Stimulated activated CD8-positive, alpha-beta memory T cell treated with anti-CD3 and anti-CD28 coated beads, Interleukin-15, amount 100 ng/mL, for 48 hours (primary cell): ENCODE measurements around the gene TMEM126B.
"Not testable (repeated sequence)": the region's sequence is repeated elsewhere in the genome, so short reads cannot be mapped to it uniquely, and the experiment has no call there.

Experiments
- DNase-seq, 2 donors: peaks; one replicate each; pipeline ENCODE4 v3.0.0-alpha.2; 2020; ENCODE audit warnings: low read depth in 2 of 2

The TMEM126B gene

DNA sequence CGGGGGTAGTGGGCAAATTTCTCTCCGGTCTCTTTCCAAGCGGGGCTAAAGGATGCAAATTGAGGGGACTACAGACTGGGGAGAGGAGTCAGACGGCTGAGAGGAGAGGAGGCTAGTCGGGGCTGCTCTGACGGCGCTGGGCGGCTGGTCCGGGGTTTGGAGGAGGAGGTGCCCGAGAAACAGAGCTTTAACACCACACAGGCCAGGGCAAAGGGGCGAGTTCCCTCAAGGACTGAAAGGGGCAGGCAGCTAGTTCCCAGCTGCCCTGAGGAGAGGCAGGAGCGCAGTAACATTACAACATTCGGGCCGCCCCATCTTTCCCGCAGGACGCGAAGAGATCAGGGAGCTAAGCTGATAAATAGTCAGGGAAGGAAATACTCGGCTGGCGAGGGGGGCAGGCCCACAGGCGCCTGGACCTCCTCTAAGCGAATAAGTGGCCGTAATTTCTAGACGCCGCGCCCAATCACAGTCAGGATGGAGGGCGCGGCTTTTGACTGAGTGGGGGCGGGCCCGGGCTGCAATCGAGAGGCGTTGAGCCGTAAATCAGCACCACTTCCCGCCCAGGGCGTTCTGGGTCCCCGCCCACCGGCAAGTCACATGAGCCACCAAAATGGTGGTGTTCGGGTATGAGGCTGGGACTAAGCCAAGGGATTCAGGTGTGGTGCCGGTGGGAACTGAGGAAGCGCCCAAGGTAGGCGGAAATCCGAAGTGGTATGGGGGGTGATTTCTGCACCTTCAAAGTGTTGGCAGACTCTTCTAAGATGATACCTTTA, at the start of gene TMEM126B:
Gene TMEM126B (plus strand): TSS at position 596 of the 773 bp plus-strand sequence. CDS start 15 bp downstream, at position 611.
- peak; percentile 95 for DNase-seq

DNA sequence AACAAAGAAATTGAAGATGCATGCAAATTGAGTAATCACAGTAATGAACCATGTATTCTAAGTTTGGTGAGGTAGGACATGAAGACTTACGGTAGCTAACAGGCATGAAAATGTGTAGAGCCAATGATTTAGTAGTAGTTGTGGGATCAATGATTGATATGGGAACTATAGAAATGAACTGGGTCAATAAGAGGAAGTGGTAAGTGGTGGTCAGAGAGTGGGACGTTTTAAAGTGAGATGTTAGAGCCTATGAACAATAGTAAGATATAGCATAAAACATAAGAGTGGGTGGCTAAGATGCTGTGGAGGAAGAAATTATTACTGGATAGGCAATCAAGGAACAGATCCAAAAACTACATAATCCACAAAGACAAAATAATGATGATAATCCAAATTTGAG, 46.3 kb upstream of the TMEM126B start:
- DNase-seq, result no peak

DNA sequence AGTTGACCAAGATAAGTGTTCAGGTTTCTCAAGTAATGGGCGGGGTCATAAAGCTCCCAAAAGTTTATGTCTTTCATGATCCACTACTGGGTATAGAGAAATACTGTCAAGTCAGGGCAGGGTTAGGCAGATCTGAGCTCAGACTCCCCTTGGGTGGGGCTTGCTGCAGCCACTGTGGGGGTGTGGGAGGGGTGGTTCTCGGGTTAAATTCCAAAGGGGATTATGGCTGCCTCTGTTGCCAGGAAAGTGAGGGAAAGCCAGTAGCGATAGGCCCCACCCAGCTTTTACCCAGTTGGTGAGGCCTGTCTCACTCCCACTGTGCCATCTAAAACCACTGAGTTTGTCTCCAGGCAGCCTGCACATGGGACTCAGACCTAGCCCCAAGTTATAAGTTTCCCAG, 39.0 kb upstream of the TMEM126B start:
- DNase-seq, result no peak

DNA sequence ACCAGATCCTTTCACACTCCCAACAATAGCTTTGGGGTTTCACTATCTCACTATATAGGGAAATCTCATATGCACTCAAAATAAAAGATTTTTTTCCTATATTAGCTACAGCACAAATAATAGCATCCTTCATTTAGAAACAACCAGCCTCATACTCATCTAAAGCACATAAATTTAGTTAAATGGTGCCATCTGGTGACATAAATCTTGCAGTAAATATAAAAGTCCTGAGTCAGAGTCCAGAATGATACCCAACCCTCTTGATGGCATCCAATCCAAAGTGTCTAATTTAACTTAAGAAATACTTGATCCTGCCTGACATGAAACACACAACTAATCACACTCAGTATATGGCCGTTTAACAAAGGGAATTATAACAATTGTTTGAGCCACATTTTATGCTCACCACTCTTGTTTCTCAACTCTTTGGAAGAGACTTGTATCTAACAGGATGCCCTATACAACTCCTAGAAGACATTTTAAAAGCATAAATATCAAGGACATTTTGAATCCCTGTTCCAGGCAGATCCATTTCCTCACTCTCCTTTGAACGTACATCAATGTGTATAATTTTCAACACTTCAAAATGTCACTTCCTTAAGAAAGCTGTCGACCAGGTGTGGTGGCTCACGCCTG, 37.4 kb upstream of the TMEM126B start:
- DNase-seq, result no peak

DNA sequence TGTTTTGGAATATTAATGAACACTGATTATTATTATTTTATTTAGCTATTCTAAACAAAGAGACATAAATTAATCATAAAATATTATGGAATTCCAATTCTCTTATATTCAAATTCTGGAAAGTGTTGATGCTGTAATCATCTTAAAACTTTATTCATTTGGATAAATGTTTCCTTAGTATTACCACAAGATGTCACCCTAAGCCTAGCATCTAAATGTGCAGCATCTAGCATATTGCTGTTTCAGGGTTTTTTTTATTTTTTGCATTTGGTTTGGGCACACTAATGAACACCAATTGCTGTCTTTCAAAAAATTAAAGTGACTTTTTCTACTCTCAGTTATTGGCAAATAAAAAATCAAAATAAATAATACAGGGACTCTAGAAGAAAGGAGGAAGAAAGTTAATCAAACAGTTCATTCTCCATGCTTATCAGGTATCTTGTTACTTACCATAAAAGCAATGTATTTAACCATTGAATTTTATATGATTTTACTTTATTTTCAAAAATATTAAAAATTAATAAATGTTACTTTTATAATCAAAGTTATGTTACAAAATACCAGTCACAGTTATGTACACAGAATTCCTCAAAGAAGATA, 33.0 kb upstream of the TMEM126B start:
- DNase-seq, result no peak

DNA sequence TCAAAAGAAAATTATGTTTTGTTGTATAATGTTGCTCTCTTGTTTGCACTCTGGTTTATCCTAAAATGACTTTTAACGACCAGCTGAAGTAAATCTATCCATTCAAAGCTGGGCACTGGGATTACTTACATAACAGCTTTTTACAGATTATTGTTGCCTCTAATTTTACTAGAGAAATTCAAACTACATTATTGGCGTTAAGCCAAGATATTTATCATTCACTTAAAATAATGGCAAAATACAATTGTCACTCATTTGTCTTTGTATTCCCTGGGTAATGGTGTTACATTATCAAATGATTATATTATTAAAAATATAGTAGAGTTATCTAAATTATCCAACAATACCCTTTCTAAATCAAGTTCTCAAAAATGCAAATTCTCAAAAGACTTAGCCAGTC, 31.5 kb upstream of the TMEM126B start:
- DNase-seq, result no peak

DNA sequence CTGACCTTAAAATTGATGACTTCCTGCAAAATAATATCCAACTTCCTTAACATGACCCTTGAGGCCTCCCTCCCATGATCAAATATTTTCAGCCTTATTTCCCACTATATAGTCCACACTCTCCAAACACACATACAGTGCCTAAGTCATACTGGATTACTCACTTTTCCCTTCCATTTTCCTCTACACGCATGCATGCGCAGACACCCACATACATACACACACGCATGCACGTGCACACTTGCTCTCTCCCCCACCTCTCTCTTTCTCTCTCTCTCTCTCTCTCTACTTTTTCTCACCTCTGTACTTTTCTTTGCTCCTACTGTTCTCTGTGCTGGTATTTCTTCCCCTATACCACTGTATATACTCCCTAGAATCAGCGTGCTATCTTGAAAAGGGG, 29.3 kb upstream of the TMEM126B start:
- no peak for DNase-seq

DNA sequence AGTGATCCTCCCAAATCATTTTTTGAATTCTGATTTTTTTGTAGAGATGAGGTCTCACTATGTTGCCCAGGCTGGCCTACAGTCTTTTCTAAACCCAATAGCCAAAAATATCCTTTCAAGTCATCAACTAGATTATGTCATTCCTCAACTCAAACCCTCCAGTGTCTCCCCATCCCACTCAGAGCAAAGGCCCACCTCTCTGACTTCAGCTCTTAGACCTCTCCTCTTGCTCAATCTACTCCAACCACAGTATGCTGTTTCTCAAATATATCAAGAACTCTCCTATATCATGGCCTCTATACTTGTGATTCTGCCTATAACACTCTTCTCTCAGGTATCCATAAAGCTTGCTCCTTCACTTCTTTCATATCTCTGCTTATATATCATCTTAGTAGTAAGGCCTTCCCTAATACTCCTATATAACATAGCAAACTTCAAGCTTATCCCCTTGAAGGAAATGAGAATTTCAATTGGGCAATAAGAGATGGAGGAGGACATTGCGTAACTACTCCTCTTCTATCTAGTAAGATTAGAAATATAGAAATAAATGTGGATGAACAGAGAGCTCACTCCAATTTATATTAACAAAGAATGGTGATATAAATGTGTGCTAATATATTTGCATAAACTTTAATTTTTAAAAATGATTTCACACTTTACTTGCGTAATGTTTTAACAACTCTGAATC, 25.7 kb upstream of the TMEM126B start:
- DNase-seq, result no peak

DNA sequence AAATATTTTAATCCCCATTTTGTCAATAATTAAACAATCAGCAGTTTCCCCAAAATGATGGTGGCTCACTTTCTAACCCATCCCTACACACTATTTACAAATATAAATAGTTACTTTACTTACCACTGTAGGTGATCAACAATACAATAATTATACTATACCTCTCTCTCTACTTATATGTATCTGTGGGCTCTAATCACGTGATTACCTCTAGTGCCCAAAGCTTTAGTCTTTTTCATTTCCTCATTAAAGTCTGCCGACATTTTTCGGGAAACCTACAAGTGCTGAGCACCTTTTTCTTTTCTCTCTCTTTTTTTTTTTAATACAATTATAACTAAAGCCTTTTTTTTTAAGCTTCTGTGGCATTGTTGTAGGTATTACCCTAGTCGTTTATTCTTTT, 25.2 kb upstream of the TMEM126B start:
- DNase-seq, result no peak

DNA sequence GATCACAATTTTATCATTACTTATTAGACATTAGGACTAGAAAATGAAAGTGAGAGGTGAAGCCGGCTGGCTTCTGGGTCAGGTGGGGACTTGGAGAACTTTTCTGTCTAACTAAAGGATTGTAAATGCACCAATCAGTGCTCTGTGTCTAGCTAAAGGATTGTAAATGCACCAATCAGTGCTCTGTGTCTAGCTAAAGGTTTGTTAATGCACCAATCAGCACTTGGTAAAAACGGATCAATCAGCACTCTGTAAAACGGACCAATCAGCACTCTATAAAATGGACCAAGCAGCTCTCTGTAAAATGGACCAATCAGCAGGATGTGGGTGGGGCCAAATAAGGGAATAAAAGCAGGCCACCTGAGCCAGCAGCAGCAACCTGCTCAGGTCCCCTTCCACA, 22.2 kb upstream of the TMEM126B start:
- DNase-seq, result not testable (repeated sequence)

DNA sequence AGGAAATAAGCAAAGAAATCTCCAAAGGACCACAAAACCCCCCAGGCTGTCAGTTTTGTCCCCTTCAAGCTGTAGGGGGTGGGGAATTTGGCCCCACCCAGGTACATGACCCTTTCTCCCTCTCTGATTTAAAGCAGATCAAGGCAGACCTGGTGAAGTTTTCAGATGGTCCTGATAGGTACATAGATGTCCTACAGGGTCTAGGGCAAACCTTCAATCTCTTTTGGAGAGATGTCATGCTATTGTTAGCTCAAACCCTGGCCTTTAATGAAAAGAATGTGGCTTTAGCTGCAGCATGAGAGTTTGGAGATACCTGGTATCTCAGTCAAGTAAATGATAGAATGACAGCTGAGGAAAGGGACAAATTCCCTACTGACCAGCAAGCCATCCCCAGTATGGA, 19.8 kb upstream of the TMEM126B start:
- DNase-seq, result not testable (repeated sequence)

DNA sequence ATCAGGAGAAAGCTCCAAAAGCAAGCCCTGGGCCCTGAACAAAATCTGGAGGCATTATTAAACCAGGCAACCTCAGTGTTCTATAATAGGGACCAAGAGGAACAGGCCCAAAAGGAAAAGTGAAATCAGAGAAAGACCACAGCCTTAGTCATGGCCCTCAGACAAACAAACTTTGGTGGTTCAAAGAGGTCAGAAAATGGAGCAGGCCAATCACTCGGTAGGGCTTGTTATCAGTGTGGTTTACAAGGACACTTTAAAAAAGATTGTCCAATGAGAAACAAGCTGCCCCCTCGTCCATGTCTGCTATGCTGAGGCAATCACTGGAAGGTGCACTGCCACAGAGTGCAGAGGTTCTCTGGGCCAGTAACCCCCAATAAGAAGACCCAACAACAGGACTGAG, 19.1 kb upstream of the TMEM126B start:
- not testable (repeated sequence) for DNase-seq

DNA sequence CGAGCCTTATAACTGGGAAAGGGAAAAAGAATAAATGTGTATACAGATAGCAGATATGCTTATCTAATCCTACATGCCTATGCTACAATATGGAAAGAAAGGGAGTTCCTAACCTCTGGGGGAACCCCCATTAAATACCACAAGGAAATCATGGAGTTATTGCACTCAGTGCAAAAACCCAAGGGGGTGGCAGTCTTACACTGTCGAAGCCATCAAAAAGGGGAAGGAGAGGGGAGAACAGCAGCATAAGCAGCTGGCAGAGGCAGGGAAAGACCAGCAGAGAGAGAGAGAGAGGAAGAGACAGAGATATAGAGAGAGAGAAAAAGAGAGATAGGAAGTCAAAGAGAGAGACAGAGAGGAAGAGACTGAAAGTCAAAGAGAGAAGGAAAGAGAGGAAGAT, 16.8 kb upstream of the TMEM126B start:
- not testable (repeated sequence) for DNase-seq

DNA sequence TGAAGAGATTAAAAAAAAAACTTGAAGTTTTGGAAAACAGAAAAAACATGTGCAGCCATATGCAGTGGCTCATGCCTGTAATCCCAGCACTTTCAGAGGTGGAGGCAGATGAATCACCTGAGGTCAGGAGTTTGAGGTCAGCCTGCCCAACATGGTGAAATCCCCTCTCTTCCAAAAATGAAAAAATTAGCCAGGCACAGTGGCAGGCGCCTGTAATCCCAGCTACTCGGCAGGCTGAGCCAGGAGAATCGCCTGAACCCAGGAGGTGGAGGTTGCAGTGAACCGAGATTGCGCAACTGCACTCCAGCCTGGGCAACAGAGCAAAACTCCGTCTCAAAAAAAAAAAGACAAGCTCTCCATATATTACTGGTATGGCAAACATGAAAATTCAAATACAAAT, 8.9 kb upstream of the TMEM126B start:
- no peak for DNase-seq

DNA sequence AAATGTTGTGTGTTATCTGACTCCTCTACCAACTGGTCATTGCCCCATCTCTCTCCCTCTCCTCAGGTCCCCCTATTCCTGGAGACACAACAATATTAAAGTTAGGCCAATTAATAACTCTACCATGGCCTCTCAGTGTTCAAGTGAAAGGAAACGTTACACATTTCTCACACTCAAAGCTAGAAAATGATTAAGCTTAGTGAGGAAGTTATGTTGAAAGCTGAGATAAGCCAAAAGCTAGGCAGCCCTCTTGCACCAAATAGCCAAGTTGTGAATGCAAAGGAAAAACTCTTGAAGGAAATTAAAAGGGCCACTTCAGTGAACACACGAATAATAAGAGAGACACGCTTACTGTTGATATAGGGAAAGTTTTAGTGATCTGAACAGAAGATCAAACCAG, 8.1 kb upstream of the TMEM126B start:
- DNase-seq, result no peak

DNA sequence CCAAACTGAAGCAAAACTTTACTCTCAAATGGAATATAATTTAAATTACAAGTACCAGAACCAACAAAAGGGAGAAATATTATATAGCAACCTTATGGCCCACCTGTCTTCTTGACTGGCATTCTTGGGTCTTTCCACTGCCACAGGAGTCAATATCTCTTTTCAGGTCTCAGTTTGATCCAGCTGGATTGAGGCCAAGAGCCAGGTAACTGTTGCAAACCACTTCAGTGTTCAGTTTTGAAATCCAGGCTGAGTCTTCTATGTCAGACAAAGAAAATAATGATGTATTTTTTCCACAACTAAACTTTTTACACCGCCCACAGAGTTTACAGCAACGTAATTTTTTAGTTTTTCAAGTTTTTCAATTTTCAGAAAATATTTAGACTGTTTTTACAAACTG, 1.9 kb upstream of the TMEM126B start:
- DNase-seq, result no peak

DNA sequence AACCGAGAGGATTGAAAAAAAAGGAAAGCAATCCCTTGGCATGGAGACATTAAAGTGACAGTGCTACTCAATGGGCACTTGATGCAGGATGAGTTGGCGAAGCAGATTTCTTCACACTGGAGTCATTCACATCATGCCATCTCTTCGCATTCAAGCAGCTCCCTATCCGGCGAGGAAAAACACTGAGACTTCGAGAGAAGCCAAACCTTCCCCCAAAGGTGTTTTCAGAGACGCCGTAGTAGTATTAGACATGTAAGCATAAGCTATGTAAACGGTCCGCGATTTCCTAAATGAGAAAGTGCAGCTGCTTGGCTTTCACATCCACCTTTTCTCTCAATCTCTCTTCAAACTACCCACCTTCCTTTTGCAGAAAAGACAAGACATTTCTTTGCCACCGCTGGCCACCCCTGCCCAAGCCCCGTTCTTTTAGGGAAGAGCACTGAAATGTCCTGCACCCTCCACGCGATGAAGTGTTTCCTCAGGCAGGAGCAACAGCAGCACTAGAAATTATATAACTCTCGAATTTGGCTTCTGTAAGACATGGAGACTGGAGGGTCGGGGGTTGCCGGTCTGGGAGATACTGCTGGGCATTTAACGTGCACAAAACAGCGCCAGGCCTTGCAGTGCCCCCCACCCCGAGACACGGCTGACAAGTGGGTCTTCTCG, 928 bp upstream of the TMEM126B start, which contains the start of gene DLG2:
Gene DLG2 (minus strand): TSS at position 13 of the 666 bp plus-strand sequence.
- DNase-seq, result no peak

DNA sequence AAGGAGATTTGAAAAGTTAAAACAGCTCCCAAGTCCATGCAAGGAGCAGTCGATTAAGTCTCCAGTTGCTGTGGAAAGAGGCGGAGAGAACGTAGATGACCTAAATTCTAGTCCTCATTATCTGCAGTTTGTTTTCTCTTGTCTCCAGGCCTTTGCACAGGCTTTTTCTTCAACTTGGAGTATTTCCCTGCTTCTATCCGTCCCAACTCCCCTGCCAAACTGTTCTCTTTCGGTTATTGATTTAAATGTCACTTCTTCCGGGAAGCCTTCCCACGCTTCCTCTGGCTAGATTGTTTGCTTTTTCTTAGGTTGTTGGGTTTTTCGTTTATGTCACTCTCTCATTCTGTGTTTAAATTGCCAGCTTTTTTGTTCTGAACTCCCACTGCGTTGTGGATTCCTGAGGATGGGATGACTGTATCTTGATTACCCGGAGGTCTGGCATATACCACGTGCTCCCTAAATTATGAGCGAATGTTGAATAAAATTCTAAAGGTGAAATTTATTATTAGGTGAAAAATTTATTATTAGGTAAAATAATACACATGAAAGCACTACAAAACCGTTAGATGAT, 463 bp downstream of the TMEM126B start:
- no peak for DNase-seq

DNA sequence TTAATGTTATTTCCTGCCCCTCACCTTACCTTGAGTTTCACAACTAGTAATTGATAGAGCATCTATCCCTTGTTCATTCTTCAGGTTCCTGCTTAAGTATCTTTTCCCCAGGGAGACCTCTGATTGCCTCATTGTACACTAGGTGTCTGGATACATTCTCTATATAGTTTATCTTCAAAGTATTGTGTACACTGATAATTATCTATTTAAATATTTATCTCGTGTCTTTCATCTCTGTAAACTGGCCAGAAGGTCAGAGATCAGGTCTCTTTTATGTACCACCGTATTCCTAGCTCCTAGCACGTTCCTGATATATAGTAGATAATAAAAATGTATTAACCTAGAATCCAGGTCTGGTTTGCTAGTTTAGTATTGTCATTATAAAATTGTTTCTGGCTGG, 6.4 kb downstream of the TMEM126B start:
- no peak for DNase-seq

DNA sequence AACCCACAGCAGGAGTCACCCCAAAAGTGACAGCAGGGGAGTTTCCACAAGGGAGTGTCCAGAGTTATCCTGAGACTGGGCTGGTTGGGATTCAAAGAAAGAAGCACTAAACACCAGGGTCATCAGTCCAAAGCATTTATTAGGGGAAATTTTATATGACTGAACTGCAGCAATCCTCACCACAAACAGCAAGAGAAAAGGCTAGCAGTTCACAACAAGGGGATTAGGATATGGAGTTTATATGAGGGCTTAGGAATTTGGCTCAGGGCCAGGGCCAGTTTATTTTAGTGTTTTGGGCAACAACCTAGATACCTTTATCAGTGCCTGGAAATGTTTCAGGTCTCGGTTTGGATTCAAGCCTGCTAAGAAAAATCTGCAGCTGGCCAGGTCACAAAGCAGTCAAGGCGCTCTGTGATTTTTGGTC, 14.8 kb downstream of the TMEM126B start:
- DNase-seq, result no peak

DNA sequence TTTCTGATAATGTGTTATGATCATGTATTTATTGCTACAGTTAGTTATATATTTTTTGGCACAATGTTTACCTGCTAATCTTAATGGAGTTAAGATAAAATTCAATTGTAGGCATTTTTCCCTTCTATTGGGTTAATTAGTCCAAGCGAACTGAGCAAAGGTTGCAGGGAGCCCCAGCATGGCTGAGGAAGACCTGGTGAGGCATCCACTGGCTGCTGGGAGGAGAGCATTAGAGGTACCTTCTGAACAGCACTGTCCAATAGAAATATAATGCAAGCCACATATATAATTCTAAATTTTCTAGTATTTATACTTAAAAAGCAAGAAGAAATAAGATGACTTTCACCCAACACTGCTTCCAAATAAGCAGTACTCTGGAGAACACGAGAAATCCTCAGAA, 18.7 kb downstream of the TMEM126B start:
- no peak for DNase-seq
